ENCODE data around the gene TUSC2.

DNA sequence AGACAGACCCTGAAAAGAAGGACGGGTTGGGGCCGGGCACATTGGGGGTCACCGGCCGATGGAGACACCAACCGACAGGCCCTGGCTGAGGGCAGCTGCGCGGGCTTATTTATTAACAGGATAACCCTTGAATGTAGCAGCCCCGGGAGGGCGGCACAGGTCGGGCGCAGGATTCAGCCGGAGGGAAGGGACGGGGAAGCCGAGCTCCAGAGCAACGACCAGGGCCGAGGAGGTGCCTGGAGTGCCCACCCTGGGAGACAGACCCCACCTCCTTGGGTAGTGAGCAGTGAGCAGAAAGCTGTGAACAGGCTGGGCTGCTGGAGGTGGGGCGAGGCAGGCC, 51.3 kb downstream of the TUSC2 start:
- TF ChIP-seq, protein P1, sequence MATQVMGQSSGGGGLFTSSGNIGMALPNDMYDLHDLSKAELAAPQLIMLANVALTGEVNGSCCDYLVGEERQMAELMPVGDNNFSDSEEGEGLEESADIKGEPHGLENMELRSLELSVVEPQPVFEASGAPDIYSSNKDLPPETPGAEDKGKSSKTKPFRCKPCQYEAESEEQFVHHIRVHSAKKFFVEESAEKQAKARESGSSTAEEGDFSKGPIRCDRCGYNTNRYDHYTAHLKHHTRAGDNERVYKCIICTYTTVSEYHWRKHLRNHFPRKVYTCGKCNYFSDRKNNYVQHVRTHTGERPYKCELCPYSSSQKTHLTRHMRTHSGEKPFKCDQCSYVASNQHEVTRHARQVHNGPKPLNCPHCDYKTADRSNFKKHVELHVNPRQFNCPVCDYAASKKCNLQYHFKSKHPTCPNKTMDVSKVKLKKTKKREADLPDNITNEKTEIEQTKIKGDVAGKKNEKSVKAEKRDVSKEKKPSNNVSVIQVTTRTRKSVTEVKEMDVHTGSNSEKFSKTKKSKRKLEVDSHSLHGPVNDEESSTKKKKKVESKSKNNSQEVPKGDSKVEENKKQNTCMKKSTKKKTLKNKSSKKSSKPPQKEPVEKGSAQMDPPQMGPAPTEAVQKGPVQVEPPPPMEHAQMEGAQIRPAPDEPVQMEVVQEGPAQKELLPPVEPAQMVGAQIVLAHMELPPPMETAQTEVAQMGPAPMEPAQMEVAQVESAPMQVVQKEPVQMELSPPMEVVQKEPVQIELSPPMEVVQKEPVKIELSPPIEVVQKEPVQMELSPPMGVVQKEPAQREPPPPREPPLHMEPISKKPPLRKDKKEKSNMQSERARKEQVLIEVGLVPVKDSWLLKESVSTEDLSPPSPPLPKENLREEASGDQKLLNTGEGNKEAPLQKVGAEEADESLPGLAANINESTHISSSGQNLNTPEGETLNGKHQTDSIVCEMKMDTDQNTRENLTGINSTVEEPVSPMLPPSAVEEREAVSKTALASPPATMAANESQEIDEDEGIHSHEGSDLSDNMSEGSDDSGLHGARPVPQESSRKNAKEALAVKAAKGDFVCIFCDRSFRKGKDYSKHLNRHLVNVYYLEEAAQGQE (IDR thresholded peaks at IDR 0.05; ENCODE audit: low read depth): no peak
- no peak for TF ChIP-seq CBX3 (IDR thresholded peaks at IDR 0.05; ENCODE audit: low read depth)
- no peak for TF ChIP-seq POLR2A (IDR thresholded peaks at IDR 0.05; ENCODE audit: borderline replicate concordance, extremely low read depth, insufficient read depth, insufficient read length)
- TF ChIP-seq, protein P2, sequence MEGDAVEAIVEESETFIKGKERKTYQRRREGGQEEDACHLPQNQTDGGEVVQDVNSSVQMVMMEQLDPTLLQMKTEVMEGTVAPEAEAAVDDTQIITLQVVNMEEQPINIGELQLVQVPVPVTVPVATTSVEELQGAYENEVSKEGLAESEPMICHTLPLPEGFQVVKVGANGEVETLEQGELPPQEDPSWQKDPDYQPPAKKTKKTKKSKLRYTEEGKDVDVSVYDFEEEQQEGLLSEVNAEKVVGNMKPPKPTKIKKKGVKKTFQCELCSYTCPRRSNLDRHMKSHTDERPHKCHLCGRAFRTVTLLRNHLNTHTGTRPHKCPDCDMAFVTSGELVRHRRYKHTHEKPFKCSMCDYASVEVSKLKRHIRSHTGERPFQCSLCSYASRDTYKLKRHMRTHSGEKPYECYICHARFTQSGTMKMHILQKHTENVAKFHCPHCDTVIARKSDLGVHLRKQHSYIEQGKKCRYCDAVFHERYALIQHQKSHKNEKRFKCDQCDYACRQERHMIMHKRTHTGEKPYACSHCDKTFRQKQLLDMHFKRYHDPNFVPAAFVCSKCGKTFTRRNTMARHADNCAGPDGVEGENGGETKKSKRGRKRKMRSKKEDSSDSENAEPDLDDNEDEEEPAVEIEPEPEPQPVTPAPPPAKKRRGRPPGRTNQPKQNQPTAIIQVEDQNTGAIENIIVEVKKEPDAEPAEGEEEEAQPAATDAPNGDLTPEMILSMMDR (IDR thresholded peaks at IDR 0.05 in 2 of 3, conservative IDR thresholded peaks at IDR 0.05 in 1 of 3; ENCODE audit: borderline replicate concordance in 1 of 3, insufficient read depth in 1 of 3, low read depth in 2 of 3, low read length in 2 of 3): no peak
- TF ChIP-seq, protein P3, sequence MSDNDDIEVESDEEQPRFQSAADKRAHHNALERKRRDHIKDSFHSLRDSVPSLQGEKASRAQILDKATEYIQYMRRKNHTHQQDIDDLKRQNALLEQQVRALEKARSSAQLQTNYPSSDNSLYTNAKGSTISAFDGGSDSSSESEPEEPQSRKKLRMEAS (IDR thresholded peaks at IDR 0.05): no peak
- no peak for TF ChIP-seq EZH2 (IDR thresholded peaks at IDR 0.05)
- TF ChIP-seq EZH2phosphoT487 (IDR thresholded peaks at IDR 0.05; ENCODE audit: borderline replicate concordance): no peak
- no peak for TF ChIP-seq YY1 (IDR thresholded peaks at IDR 0.05; ENCODE audit: extremely low read depth, insufficient replicate concordance, low read depth, low read length)
- no peak for TF ChIP-seq SIN3A (IDR thresholded peaks at IDR 0.05; ENCODE audit: low read depth)
- no peak for TF ChIP-seq JUND (IDR thresholded peaks at IDR 0.05)
- no peak for TF ChIP-seq ELF1 (IDR thresholded peaks at IDR 0.05; ENCODE audit: borderline replicate concordance, low read depth)
- no peak for TF ChIP-seq SRF (IDR thresholded peaks at IDR 0.05; ENCODE audit: low read depth)
- TF ChIP-seq, protein P4, sequence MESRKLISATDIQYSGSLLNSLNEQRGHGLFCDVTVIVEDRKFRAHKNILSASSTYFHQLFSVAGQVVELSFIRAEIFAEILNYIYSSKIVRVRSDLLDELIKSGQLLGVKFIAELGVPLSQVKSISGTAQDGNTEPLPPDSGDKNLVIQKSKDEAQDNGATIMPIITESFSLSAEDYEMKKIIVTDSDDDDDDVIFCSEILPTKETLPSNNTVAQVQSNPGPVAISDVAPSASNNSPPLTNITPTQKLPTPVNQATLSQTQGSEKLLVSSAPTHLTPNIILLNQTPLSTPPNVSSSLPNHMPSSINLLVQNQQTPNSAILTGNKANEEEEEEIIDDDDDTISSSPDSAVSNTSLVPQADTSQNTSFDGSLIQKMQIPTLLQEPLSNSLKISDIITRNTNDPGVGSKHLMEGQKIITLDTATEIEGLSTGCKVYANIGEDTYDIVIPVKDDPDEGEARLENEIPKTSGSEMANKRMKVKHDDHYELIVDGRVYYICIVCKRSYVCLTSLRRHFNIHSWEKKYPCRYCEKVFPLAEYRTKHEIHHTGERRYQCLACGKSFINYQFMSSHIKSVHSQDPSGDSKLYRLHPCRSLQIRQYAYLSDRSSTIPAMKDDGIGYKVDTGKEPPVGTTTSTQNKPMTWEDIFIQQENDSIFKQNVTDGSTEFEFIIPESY (IDR thresholded peaks at IDR 0.05; ENCODE audit: extremely low read depth, insufficient replicate concordance, low read length): no peak
